HG02763 (cell line): Measurements from ENCODE around the gene RETN.

Source experiments
- ATAC-seq: cut with Tn5 transposase; IDR thresholded peaks from one replicate; pipeline ENCODE4 v1.9.1; 2021; ENCODE audit warnings: mild to moderate bottlenecking, moderate library complexity; ENCODE audit not compliant: unreplicated experiment

RETN gene

DNA sequence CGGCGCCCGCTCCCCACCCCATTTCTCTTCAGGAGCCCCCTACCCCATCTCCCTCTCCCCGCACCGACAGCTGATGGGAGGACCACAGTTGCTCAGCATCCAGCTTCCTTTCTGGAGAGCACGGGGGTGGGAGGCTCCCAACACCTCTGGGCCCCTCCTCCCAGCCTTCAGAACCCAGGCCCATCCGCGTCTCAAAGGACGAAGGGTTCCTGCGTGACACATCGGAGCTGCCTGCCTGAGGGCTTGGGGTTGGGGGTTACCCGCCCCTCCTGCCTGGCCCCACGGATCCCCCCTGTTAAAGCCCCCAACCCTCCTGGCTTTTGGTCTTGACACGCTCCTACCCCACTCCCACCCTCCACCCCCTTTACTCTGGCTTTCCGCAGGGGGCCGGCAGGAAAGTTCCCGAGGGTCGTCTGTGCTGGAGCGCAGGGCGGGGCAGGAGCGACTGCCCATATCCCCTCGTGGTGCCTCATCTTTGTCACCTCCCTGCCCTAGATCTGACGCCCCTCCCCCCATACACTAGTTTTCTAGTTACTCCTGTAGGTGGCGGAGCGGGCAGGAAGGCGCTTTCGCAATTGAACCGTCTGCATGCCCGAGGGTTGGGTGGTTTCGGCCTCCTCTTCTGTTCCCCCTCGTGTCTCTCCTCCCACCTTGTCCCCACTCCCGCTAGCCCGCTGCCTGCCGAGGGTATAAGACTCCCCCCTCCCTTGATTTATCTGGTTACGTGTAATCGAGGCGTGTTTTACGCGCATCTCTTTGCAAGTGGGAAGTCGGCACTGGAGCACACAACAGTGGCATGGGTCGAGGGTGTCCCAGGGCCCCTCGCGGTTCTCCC is 12.7 kb downstream of the RETN start:
- ATAC-seq: no peak

DNA sequence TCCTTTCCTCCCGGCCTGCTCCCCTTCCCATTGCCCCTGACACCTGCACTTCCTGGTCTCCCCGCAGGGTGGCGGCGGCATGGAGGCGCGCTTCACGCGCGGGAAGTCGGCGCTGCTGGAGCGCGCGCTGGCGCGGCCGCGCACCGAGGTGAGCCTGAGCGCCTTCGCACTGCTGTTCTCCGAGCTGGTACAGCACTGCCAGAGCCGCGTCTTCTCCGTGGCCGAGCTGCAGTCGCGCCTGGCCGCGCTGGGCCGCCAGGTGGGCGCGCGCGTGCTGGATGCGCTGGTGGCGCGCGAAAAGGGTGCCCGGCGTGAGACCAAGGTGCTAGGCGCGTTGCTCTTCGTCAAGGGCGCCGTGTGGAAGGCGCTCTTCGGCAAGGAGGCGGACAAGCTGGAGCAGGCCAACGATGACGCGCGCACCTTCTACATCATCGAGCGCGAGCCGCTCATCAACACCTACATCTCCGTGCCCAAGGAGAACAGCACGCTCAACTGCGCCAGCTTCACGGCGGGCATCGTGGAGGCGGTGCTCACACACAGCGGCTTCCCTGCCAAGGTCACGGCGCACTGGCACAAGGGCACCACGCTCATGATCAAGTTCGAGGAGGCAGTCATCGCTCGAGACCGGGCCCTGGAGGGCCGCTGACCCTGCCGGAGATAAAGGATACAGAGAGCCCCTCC is 13.5 kb downstream of the RETN start:
- ATAC-seq: no peak

DNA sequence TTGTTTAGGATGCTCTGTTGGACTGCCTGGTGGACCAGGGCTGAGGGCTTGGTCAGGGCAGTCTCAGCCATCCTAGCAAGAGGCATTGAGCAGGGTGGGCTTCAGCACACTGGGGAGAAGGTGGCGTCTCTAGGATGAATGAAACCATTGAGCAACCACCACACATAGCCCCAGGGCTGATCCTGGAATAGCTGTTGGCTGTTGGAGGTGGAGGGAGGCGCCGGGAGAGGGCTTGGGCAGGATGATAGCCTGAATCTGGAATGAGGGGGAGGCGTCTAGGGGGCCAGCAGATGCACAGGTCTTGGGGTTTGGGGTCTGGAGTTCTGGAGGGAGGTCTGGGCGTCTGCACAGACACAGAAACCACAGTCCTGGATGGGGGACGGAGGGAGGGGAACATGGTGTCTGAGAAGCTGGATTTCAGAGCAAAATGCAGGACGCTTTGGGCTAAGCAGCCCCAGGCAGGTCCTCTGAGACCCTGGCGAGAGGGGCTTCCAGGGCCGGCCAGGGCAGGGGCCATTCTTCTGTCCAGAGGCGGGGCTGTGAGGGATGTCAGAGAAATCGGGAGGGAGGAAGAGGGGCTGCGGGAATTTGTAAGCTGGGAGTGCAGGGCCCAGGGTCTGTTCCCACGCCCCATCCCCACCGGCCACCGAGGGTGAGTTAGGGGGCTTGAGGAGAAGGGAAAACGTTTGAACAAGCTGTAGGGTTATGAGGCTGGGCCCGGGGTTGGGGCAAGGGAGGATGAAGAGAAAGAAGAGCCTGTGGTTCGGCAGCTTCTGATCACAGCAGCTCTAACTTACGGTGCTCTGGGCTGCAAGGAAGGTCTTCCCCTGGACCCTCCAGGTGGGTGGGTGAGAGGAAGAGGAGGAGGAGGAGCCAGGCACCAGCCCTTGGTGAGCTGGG is 16.9 kb downstream of the RETN start:
- no peak for ATAC-seq

DNA sequence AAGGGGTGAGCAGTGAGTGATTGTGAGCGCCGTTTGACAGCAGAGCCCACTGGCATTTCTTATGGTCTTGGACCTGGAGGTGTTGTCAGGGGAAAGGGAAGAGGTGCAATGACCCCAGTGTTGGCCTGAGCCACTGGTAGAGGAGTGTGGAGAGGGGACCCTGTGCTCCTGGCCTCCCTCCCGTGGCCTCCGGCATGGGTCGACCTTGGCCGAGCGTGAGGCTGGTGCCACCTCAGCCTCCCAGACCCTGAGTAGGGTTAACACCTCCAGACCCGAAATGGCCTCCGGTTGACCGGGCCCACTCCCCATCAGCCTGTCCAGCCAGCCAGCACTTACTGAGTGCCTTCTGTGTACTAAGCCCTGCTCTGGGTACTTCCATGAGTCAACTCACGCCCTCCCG is 18.3 kb downstream of the RETN start:
- no peak for ATAC-seq

DNA sequence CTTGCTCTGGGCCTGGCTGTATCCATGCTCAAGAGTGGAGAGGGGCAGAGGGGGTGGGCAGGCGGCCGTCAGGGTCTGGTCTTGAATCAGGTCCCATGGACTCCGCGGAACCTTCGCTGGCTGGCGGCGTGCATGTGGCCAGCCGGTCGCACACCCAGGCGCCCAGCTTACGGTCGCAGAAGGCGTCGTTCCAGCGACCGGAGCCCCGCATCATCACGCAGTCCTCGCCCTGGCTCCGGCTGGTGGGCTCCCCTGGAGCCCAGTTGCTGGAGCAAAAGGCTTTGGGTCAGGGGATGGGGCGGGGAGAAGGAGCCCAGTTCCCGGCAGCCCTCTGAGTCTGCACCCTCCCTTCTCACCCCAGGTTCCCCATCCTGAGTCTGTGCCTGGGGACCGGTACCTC is 20.3 kb downstream of the RETN start:
- ATAC-seq: no peak

- no peak for ATAC-seq
Measured at GRCh38 chr19:7690779-7691258, 22.0 kb downstream of the RETN start.

DNA sequence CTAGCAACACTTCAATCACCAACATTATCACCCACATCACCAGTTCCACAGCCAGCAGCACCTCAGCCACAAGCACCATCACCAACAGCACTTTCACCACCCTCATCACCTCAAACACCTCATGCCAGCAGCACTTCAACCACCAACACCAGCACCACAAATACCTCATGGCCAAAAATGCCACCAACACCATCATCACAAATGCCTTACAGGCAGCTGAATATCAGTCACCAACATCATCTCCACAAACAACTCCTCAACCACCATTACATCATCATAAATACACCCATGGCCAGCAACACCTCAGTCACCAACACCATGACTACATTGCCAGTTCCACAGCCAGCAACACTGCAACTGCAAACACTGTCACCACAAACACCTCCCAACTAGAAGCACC is 22.6 kb downstream of the RETN start:
- no peak for ATAC-seq

GRCh38 chr19:7692417-7693088 is 23.7 kb downstream of the RETN start:
- ATAC-seq: no peak

- ATAC-seq: no peak
Measured at GRCh38 chr19:7694499-7694898, 25.6 kb downstream of the RETN start.

- no peak for ATAC-seq
Measured at GRCh38 chr19:7697721-7698287, 29.0 kb downstream of the RETN start.

DNA sequence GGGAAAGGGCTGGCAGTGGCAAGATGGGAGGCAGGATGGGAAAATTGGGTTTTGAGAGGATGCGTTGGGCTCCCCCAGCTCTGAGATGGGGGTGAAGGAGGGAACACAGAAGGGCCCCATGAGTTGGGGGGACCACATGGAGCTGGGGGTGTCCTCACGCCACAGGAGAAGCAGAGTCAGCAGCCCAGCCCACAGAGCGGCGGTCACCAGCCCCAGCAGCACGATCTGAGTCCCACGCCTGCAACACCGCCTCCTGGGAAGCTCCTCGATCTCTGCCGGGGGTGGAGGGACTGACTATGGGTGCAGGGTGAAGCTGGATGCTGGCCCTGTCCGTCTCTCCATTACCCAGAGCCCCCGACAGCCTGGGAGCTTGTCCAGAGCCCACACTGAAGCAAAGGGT is 29.7 kb downstream of the RETN start:
- no peak for ATAC-seq

DNA sequence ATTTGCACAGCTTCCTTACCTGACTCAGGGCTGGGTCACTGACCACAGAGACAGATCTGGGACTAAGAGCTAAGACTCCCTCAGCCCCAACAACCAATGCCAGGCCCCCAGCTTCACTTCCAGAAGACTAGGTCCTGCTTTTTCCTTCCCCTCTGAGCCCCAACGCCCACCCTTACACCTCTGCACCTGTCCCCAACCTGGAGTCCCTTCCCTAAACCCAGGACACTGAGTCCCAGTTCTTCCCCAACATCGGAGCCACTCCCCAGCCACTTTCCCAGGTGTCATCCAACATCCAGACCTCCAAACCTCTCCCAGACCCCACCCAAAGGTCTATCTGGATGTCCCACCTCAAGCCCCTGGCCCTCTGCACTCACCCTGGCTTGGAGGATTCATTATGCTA is 30.2 kb downstream of the RETN start:
- no peak for ATAC-seq

- no peak for ATAC-seq
Measured at GRCh38 chr19:7699417-7700401, 30.9 kb downstream of the RETN start.

DNA sequence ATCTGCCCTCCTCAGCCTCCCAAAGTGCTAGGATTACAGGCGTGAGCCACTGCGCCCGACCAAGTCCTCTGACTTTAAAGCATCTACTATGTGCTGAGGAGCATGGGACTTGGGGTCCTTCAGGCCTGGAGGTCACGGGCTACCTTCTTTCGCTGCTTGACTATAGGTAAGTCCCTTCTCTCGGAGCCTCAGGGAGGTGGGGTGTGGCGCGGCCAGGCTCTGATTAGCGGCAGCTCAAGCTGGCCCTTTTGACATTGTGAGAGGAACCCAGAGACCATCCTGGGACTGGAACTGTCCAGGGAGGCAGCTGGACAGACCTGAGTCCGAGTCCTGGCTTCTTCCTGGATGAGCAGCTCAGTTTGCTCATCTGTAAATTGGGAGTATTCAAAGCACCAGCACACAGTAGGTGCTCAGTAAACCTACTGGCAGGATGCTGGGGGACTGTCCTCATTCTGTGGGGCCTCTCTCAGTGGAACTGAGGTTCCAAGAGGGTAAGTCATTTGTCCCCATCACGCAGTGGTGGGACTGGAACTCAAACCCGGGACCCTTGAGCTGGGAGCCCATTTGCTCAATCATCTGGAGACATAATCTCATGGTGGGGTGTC is 32.3 kb downstream of the RETN start:
- ATAC-seq: no peak

DNA sequence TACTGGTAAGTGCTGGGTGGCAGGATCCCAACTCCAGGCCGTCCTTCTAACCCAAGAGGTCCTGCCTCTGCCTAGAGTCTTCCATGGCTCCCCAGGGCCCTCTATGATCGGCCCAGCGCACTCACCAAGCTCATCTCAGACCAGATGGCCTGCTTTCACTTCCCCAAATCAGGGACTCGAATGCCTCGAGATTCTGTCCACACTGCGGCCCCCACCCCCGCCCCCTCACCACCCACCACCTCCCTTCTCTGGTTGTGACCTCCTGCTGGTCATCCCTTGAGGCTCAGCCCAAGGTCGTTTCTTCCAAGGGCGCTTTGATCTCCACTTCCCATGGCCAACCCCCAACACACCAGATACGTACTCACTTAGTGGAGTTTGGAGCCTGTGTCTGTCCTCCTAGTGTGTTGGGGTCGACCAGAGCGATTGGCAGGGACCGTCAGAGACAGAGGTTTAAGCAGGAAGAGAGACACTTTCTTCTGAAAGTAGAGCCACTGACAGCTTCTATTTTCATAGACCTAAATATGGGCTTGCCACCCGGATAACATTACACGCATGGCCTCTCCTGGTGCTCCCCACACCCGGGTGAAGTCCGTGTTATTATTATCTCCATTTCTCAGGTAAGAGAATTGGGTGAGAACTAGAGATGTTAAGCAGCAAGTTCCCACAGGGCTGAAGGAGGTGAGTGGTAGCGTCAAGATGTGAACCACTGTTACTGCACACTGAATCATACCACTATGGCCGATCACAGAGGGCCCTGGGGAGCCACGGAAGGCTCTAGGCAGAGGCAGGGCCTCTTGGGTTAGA is 33.0 kb downstream of the RETN start, which contains the start of gene FCER2:
Gene FCER2 (minus strand): TSS at position 478 of the 804 bp plus-strand sequence. CDS start 2,371 bp downstream, outside the sequence.
- ATAC-seq: peak; percentile 41

DNA sequence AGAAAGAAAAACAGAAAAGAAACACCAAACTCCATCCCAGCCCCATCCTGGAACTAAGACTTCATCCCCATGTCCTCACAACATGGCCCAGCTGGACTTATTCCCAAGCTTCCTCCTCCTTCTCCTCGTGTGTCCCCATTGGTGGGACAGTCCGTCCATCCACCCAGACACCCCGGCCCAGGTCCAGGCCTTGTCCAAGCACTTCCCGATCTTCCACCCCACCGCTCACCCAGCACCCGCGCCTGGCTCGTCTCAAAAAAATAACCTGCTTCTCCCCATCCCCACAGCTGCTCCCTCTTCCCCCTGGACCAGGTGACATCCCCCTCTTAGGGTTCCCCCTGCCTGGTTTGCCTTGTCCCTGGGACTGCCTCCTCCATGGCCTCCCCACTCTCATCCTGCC is 34.5 kb downstream of the RETN start:
- ATAC-seq: no peak

GRCh38 chr19:7704280-7705060 is 35.6 kb downstream of the RETN start:
- ATAC-seq: no peak
